Measurements from ENCODE around the gene FMO3.

FMO3 gene

GRCh38 chr1:171128463-171128862 lies 37.8 kb downstream of the FMO3 start:
- Histone ChIP-seq H3K4me3 (ENCODE audit: low read depth, low read length) (no peak overlapping the region), H3K4me1 (no peaks in the 10 kb centered on the region), H3K9me3 (no peaks in the 10 kb centered on the region), H3K36me3 (no peaks in the 10 kb centered on the region), H3K27me3 (no peaks in the 10 kb centered on the region)
- DNase-seq = no peak
- no peak for TF ChIP-seq CTCF (IDR thresholded peaks at IDR 0.05; ENCODE audit: low read depth, low read length)

GRCh38 chr1:171134204-171134923 lies 43.7 kb downstream of the FMO3 start:
- no peaks in the 10 kb centered on the region for H3K4me1 ChIP-seq
- TF ChIP-seq CTCF (IDR thresholded peaks at IDR 0.05; ENCODE audit: low read depth, low read length) = no peak
- no peak for DNase-seq
- H3K27me3 ChIP-seq = no peaks in the 10 kb centered on the region
- no peaks in the 10 kb centered on the region for H3K9me3 ChIP-seq
- H3K36me3 ChIP-seq = no peaks in the 10 kb centered on the region
- no peak overlapping the region for H3K4me3 ChIP-seq (ENCODE audit: low read depth, low read length)

GRCh38 chr1:171137580-171137979 lies 46.9 kb downstream of the FMO3 start:
- no peaks in the 10 kb centered on the region for H3K4me1 ChIP-seq
- H3K9me3 ChIP-seq = no peaks in the 10 kb centered on the region
- no peaks in the 10 kb centered on the region for H3K36me3 ChIP-seq
- no peak for DNase-seq
- no peak overlapping the region for H3K4me3 ChIP-seq (ENCODE audit: low read depth, low read length)
- no peak for TF ChIP-seq CTCF (IDR thresholded peaks at IDR 0.05; ENCODE audit: low read depth, low read length)
- no peaks in the 10 kb centered on the region for H3K27me3 ChIP-seq

- no peaks in the 10 kb centered on the region for H3K9me3 ChIP-seq
- no peak for DNase-seq
- no peak overlapping the region for H3K4me3 ChIP-seq (ENCODE audit: low read depth, low read length)
- H3K4me1 ChIP-seq = no peaks in the 10 kb centered on the region
- no peak for TF ChIP-seq CTCF (IDR thresholded peaks at IDR 0.05; ENCODE audit: low read depth, low read length)
- no peaks in the 10 kb centered on the region for H3K36me3 ChIP-seq
- no peaks in the 10 kb centered on the region for H3K27me3 ChIP-seq
Measured at GRCh38 chr1:171138980-171139379, 48.3 kb downstream of the FMO3 start.

GRCh38 chr1:171139890-171140289 lies 49.2 kb downstream of the FMO3 start:
- no peaks in the 10 kb centered on the region for H3K36me3 ChIP-seq
- no peaks in the 10 kb centered on the region for H3K9me3 ChIP-seq
- no peak for DNase-seq
- no peaks in the 10 kb centered on the region for H3K27me3 ChIP-seq
- H3K4me3 ChIP-seq (ENCODE audit: low read depth, low read length) = no peak overlapping the region
- TF ChIP-seq CTCF (IDR thresholded peaks at IDR 0.05; ENCODE audit: low read depth, low read length) = no peak
- H3K4me1 ChIP-seq = no peaks in the 10 kb centered on the region

- H3K4me3 ChIP-seq (ENCODE audit: low read depth, low read length) = no peak overlapping the region
- H3K36me3 ChIP-seq = no peaks in the 10 kb centered on the region
- H3K27me3 ChIP-seq = no peaks in the 10 kb centered on the region
- DNase-seq = no peak
- no peaks in the 10 kb centered on the region for H3K9me3 ChIP-seq
- no peaks in the 10 kb centered on the region for H3K4me1 ChIP-seq
- no peak for TF ChIP-seq CTCF (IDR thresholded peaks at IDR 0.05; ENCODE audit: low read depth, low read length)
Measured at GRCh38 chr1:171140401-171140800, 49.7 kb downstream of the FMO3 start.

Measured in BE2C (cell line).